Measurements from ENCODE around the gene COG3. TPM values are rescaled to one million over a fixed set of nuclear protein-coding genes. Genes with fewer than 3 reads are reported as not detected.
A peak's percentile ranks its signal among the peaks of the same experiment; 100 is the strongest.

Gene COG3
- total and polyA plus RNA-seq, 2 of the 13 experiments (the other 11 are each of a cell fraction or from before 2014, with no cell fraction given) = 37.8 to 47.5 TPM

DNA sequence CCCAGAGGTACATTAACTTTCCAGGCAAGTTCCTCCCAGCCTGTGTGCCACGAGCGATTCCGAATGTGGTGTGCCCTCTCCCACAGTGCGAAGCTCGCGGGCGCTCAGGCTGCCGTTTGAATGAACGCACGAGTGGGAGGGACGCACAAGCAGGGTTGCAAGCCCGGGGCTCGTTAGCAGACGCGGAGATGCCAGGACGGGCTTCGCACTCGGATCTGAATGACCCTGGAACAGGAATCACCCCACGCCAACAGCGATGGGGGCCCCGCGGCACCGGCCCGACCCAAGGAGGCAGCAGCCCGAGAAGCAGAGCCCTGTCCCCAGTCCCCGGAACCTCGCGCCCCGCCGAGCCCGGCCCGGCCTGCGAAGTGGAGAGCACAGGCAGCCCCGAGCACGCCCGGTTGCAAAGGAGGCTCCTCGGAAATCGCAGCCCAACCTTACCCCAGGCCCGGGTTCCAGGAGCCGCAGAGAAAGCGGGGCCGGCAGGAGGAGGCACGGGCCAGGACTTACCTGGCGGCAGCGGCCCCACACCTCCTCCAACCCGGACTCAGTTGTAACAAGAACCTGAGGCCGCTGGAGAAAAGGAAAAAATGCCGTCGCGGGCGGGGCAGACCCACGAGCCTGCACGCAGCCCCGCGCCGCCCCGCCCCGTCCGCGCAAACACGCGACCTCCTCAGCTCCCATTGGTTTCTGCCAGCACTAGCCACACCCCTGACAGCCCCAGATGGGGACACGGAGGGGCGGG is 46.8 kb upstream of the COG3 start, which contains the start of gene SLC25A30 (continued):
- TF ChIP-seq ZBTB33 (CRISPR knock-in tag; IDR thresholded peaks at IDR 0.05) (no peak), GABPA (IDR thresholded peaks at IDR 0.05; ENCODE audit: low read depth, low read length) (no peak), GABPA (CRISPR knock-in tag; IDR thresholded peaks at IDR 0.05; ENCODE audit: low read depth) (0 out of 2 replicates have a peak, but pooled peaks have one; percentile 35), NCOA2 (CRISPR knock-in tag; IDR thresholded peaks at IDR 0.05) (no peak), GFI1 (CRISPR knock-in tag; IDR thresholded peaks at IDR 0.05; ENCODE audit: borderline replicate concordance) (no peak), ZNF83 (CRISPR knock-in tag; IDR thresholded peaks at IDR 0.05; ENCODE audit: borderline replicate concordance) (no peak), RFXAP (CRISPR knock-in tag; IDR thresholded peaks at IDR 0.05; ENCODE audit: borderline replicate concordance) (peak; percentile 61; the same call in 1 of the 2 replicates), REST (IDR thresholded peaks at IDR 0.05; ENCODE audit: borderline replicate concordance in 1 of 2, low read depth in 1 of 2, low read length in 2 of 2) (peak in 1 of 2 experiments; percentile 55; a peak in 1 of 4 replicates), ERF (CRISPR knock-in tag; IDR thresholded peaks at IDR 0.05) (peak; percentile 53; the same call in 1 of the 2 replicates), ONECUT2 (CRISPR knock-in tag; IDR thresholded peaks at IDR 0.05) (no peak), NFE2L1 (CRISPR knock-in tag; IDR thresholded peaks at IDR 0.05; ENCODE audit: borderline replicate concordance) (no peak; the same call in 1 of the 2 replicates), SRSF1 (optimal IDR thresholded peaks at IDR 0.05; ENCODE audit: low read depth, low read length) (no peak), ATF7 (IDR thresholded peaks at IDR 0.05) (no peak), ATF7 (CRISPR knock-in tag; IDR thresholded peaks at IDR 0.05) (no peak), SIX1 (CRISPR knock-in tag; IDR thresholded peaks at IDR 0.05; ENCODE audit: borderline replicate concordance) (no peak), GATA4 (IDR thresholded peaks at IDR 0.05; ENCODE audit: borderline replicate concordance, low read depth) (peak; percentile 61; the same call in 1 of the 2 replicates), NFAT5 (CRISPR knock-in tag; IDR thresholded peaks at IDR 0.05) (peak; percentile 61; the same call in 1 of the 2 replicates)
